H1 (cell line): ENCODE results near the gene MATN1. TPM values are rescaled to one million over a fixed set of nuclear protein-coding genes. Genes with fewer than 3 reads are reported as not detected.

Experiments used
- CTCF ChIA-PET: fragments of 300-600 bp; sonication (Branson Sonifier 250); formaldehyde crosslinking; loops from one replicate; lab custom pipeline; 2021; ENCODE audit not compliant: partially characterized antibody; lab: Charles Lee
- POLR2A ChIA-PET: fragments of 300-600 bp; sonication (Branson Sonifier 250); formaldehyde crosslinking; loops from one replicate; lab custom pipeline; 2021; ENCODE audit warnings: inconsistent platforms; ENCODE audit not compliant: partially characterized antibody; lab: Charles Lee
- DNase-seq, 2 experiments: peaks; one replicate each; pipeline versions ENCODE4 v3.0.0 to v3.0.0-alpha.2; 2010 to 2022; ENCODE audit warnings: low spot score in 2 of 2, low read depth in 1 of 2, mixed read lengths in 1 of 2
- FAIRE-seq: peaks from 2 replicates; lab custom pipeline; 2011; peaks lifted over from hg19 to GRCh38; lab: Jason Lieb, UNC
- H2AFZ ChIP-seq: 2 replicates; pipeline ENCODE4 v1.8.1; 2012; ENCODE audit warnings: low read length, inconsistent platforms
- H2AK5ac ChIP-seq: 2 replicates; pipeline ENCODE4 v1.6.1; 2013; ENCODE audit warnings: low read depth, low read length
- H2BK120ac ChIP-seq: replicated peaks from 2 replicates; pipeline ENCODE3; 2013; ENCODE audit warnings: low read depth, low read length, inconsistent platforms
- H2BK12ac ChIP-seq: 2 replicates; pipeline ENCODE4 v1.6.1; 2013; ENCODE audit warnings: low read depth, low read length
- H2BK15ac ChIP-seq: 2 replicates; pipeline ENCODE4 v1.6.1; 2013; ENCODE audit warnings: low read length
- H2BK20ac ChIP-seq: 2 replicates; pipeline ENCODE4 v1.6.1; 2013; ENCODE audit warnings: low read length
- H2BK5ac ChIP-seq: 2 replicates; pipeline ENCODE4 v1.6.1; 2013; ENCODE audit warnings: low read depth, low read length
- H3K14ac ChIP-seq: 2 replicates; pipeline ENCODE4 v1.6.1; 2013; ENCODE audit warnings: inconsistent platforms; ENCODE audit not compliant: insufficient read length
- H3K18ac ChIP-seq: 2 replicates; pipeline ENCODE4 v1.6.1; 2013; ENCODE audit warnings: low read length; ENCODE audit errors: extremely low read depth
- H3K23ac ChIP-seq: 2 replicates; pipeline ENCODE4 v1.6.1; 2013; ENCODE audit warnings: inconsistent platforms; ENCODE audit not compliant: insufficient read length
- H3K23me2 ChIP-seq: 2 replicates; pipeline ENCODE4 v1.6.1; 2013; ENCODE audit warnings: low read depth, low read length
- H3K27ac ChIP-seq: 2 replicates; pipeline ENCODE4 v1.6.1; 2011; ENCODE audit warnings: low read depth, low read length, inconsistent platforms
- H3K27me3 ChIP-seq, 4 experiments: replicated peaks in 1 of 4; 1 replicate in 1 of 4; 2 replicates in 3 of 4; pipeline versions ENCODE4 v1.6.1 to v1.8.1; 2011 to 2013; ENCODE audit warnings: low read length in 3 of 4, mild to moderate bottlenecking in 3 of 4, inconsistent platforms in 2 of 4, mixed read lengths in 2 of 4, moderate library complexity in 1 of 4; ENCODE audit not compliant: control insufficient read depth in 3 of 4, insufficient read depth in 3 of 4; ENCODE audit errors: extremely low read depth in 1 of 4
- H3K36me3 ChIP-seq, 4 experiments: 2 replicates each; pipeline versions ENCODE4 v1.6.1 to v1.8.1; 2011 to 2013; ENCODE audit warnings: mild to moderate bottlenecking in 4 of 4, low read length in 3 of 4, moderate library complexity in 2 of 4, control low read depth in 1 of 4, inconsistent platforms in 1 of 4; ENCODE audit not compliant: insufficient read depth in 4 of 4, control insufficient read depth in 2 of 4
- H3K4ac ChIP-seq: replicated peaks from 2 replicates; pipeline ENCODE3; 2013; ENCODE audit warnings: low read length, low read depth, mixed read lengths, inconsistent platforms; ENCODE audit not compliant: insufficient read length
- H3K4me1 ChIP-seq, 4 experiments: replicated peaks in 1 of 4; 1 replicate in 1 of 4; 2 replicates in 3 of 4; pipeline versions ENCODE4 v1.6.1 to v1.8.1; 2011 to 2013; ENCODE audit warnings: low read length in 3 of 4, inconsistent platforms in 2 of 4, mixed read lengths in 1 of 4; ENCODE audit not compliant: insufficient read depth in 4 of 4, control insufficient read depth in 3 of 4
- H3K4me2 ChIP-seq, 2 experiments: 2 replicates each; pipeline versions ENCODE4 v1.6.1 to v1.8.1; 2011 to 2013; ENCODE audit warnings: low read depth in 2 of 2, low read length in 2 of 2, control low read depth in 1 of 2, inconsistent platforms in 1 of 2, mild to moderate bottlenecking in 1 of 2; ENCODE audit not compliant: insufficient read depth in 1 of 2
- H3K4me3 ChIP-seq, 4 experiments: fragments of 200-600, 300-600 bp in 1 of 4; sonication (generic), shearing (Covaris generic), sonication (Bioruptor Twin) in 1 of 4; 2 replicates each; pipeline versions ENCODE4 v1.5.1 to v1.8.1; 2011 to 2016; ENCODE audit warnings: low read length in 4 of 4, low read depth in 3 of 4, control low read depth in 2 of 4, inconsistent platforms in 2 of 4, mild to moderate bottlenecking in 2 of 4, mixed read lengths in 1 of 4, moderate library complexity in 1 of 4; ENCODE audit not compliant: insufficient read depth in 2 of 4; ENCODE audit errors: extremely low read depth in 1 of 4
- H3K56ac ChIP-seq: replicated peaks from 2 replicates; pipeline ENCODE3; 2013; ENCODE audit warnings: low read depth, mild to moderate bottlenecking, mixed read lengths, low read length, inconsistent platforms; ENCODE audit not compliant: insufficient read length
- H3K79me1 ChIP-seq: 2 replicates; pipeline ENCODE4 v1.6.1; 2013; ENCODE audit warnings: low read depth, low read length, control low read depth
- H3K79me2 ChIP-seq, 2 experiments: 2 replicates each; pipeline versions ENCODE4 v1.6.1 to v1.8.1; 2012 to 2013; ENCODE audit warnings: low read length in 2 of 2, mild to moderate bottlenecking in 2 of 2, inconsistent platforms in 1 of 2; ENCODE audit not compliant: insufficient read depth in 2 of 2, control insufficient read depth in 1 of 2
- H3K9ac ChIP-seq, 4 experiments: replicated peaks in 1 of 4; 1 replicate in 1 of 4; 2 replicates in 3 of 4; pipeline versions ENCODE4 v1.6.1 to v1.8.1; 2011 to 2013; ENCODE audit warnings: low read depth in 3 of 4, low read length in 3 of 4, control low read depth in 2 of 4, mild to moderate bottlenecking in 2 of 4, moderate library complexity in 2 of 4, inconsistent platforms in 1 of 4; ENCODE audit errors: extremely low read depth in 1 of 4
- H3K9me3 ChIP-seq, 2 experiments: 2 replicates each; pipeline versions ENCODE4 v1.6.1 to v1.8.1; 2012 to 2013; ENCODE audit warnings: mild to moderate bottlenecking in 2 of 2, moderate library complexity in 2 of 2, control low read depth in 1 of 2, inconsistent platforms in 1 of 2, low read depth in 1 of 2, low read length in 1 of 2, mixed read lengths in 1 of 2; ENCODE audit not compliant: insufficient read depth in 2 of 2
- H4K20me1 ChIP-seq, 2 experiments: replicated peaks in 1 of 2; 2 replicates each; pipeline versions ENCODE3 to v1.8.1; 2011 to 2013; ENCODE audit warnings: inconsistent platforms in 2 of 2, low read length in 2 of 2, mild to moderate bottlenecking in 1 of 2; ENCODE audit not compliant: insufficient read depth in 2 of 2, control insufficient read depth in 1 of 2
- H4K5ac ChIP-seq: 2 replicates; pipeline ENCODE4 v1.6.1; 2013; ENCODE audit warnings: low read length, low read depth, mixed read lengths, inconsistent platforms; ENCODE audit not compliant: insufficient read length
- H4K8ac ChIP-seq: 2 replicates; pipeline ENCODE4 v1.8.0; 2013; ENCODE audit warnings: mild to moderate bottlenecking, moderate library complexity, low read length, inconsistent platforms; ENCODE audit not compliant: insufficient read depth; ENCODE audit errors: extremely low read depth
- H4K91ac ChIP-seq: replicated peaks from 2 replicates; pipeline ENCODE3; 2013; ENCODE audit warnings: low read length, mixed read lengths, inconsistent platforms; ENCODE audit not compliant: insufficient read length
- E2F6 ChIP-seq: IDR thresholded peaks from 2 replicates; pipeline ENCODE4 v1.6.1; 2012; ENCODE audit warnings: inconsistent platforms
- HDAC2 ChIP-seq, 2 experiments: fragments of 300-600 bp in 1 of 2; sonication (generic) in 1 of 2; IDR thresholded peaks; 2 replicates each; pipeline ENCODE4 v1.6.1; 2011 to 2012; ENCODE audit warnings: low read depth in 2 of 2, low read length in 2 of 2, mild to moderate bottlenecking in 2 of 2, moderate library complexity in 2 of 2, borderline replicate concordance in 1 of 2, inconsistent platforms in 1 of 2
- SIN3A ChIP-seq, 2 experiments: IDR thresholded peaks in 1 of 2; conservative IDR thresholded peaks in 1 of 2; 2 replicates each; pipeline ENCODE4 v1.6.1; 2011 to 2012; ENCODE audit warnings: low read length in 2 of 2, improper control_type of control experiment in 1 of 2, low read depth in 1 of 2, mild to moderate bottlenecking in 1 of 2
- TAF1 ChIP-seq: IDR thresholded peaks from 2 replicates; pipeline ENCODE4 v1.6.1; 2011; ENCODE audit warnings: mild to moderate bottlenecking, low read depth, low read length
- WGBS, 2 experiments: shearing (Covaris generic) in 1 of 2; methylation state at CpG; one replicate each; pipeline versions ENCODE4 v1.1.6 to v1.1.7; 2013 to 2015; ENCODE audit warnings: low lambda C conversion rate in 2 of 2, mixed read lengths in 2 of 2, inconsistent platforms in 1 of 2, low coverage in 1 of 2, missing lambda C conversion rate in 1 of 2; ENCODE audit not compliant: insufficient replicate concordance in 2 of 2, insufficient coverage in 1 of 2, insufficient read length in 1 of 2; ENCODE audit errors: extremely low coverage in 1 of 2, missing lambda C conversion rate in 1 of 2; 5-methylcytosine and 5-hydroxymethylcytosine counted together
- polyA plus RNA-seq, 7 experiments: library from polyadenylated mRNA; depleted of rRNA in 3 of 7; stranded (reverse) in 5 of 7; unstranded in 2 of 7; fragments of >200 nt in 5 of 7; fragments of 200-250 nt in 2 of 7; gene quantifications; 1 replicate in 5 of 7; 2 replicates in 1 of 7; 4 replicates in 1 of 7; pipeline versions ENCODE4 v1.2.1 to v1.2.3, GENCODE V29; 2011 to 2013; ENCODE audit warnings: missing spikeins in 2 of 7, mixed read lengths in 2 of 7
- total RNA-seq: library from RNA; stranded (reverse); fragmentation: NEBNext Ultra II Directional; extraction: Animal tissue kit (Norgen Biotek cat#: 25700); gene quantifications from 2 replicates; pipeline ENCODE4 v1.2.1, GENCODE V29; 2021

Gene MATN1
- total and polyA plus RNA-seq, 2 of the 8 experiments (the other 6 are each of a cell fraction or from before 2014, with no cell fraction given) = 0.12 to 0.28 TPM

GRCh38 chr1:30747033-30748008, 23.9 kb upstream of the MATN1 start:
- no peaks in the 10 kb centered on the region; a peak in 1 of 7 replicates for H3K27me3 ChIP-seq
- H4K20me1 ChIP-seq = no peaks in the 10 kb centered on the region
- no peaks in the 10 kb centered on the region; the same call in 1 of the 2 replicates for H3K23me2 ChIP-seq
- no peaks in the 10 kb centered on the region for H3K36me3 ChIP-seq
- H3K23ac ChIP-seq = no peak overlapping the region
- no peak overlapping the region for H3K14ac ChIP-seq
- H3K79me2 ChIP-seq = no peaks in the 10 kb centered on the region
- no peak overlapping the region for H3K9ac ChIP-seq
- H2BK20ac ChIP-seq = peak overlapping the region; percentile 90; the same call in 1 of the 2 replicates
- H2AK5ac ChIP-seq = no peak overlapping the region; the same call in 1 of the 2 replicates
- peak overlapping the region; percentile 70 for H4K91ac ChIP-seq
- H3K4me3 ChIP-seq = no peak overlapping the region
- peak overlapping the region; percentile 34 for H3K4ac ChIP-seq
- no peaks in the 10 kb centered on the region for H3K9me3 ChIP-seq
- H3K18ac ChIP-seq = no peak overlapping the region
- ChIA-PET POLR2A (no interaction called here), CTCF (interaction anchor here (2.6 to 55.1 kb wide), 3 partner anchors 7 to 163 kb away, joined by 8 to 1640 read pairs (median 1640); partner anchors contain the start of genes LAPTM5 and MATN1)
- DNase-seq (no peak), FAIRE-seq (no peak)
- peak overlapping the region; percentile 89; the same call in 1 of the 2 replicates for H2BK12ac ChIP-seq
- no peak overlapping the region for H4K8ac ChIP-seq
- TF ChIP-seq TAF1 = no peak
- no peak for TF ChIP-seq HDAC2 (IDR thresholded peaks at IDR 0.05; ENCODE audit: borderline replicate concordance in 1 of 2, low read depth in 2 of 2, low read length in 2 of 2)
- 0 out of 2 replicates have a peak, but pooled peaks have one; percentile 14 for TF ChIP-seq E2F6
- no peak for TF ChIP-seq SIN3A (conservative IDR thresholded peaks at IDR 0.05 in 1 of 2, IDR thresholded peaks at IDR 0.05 in 1 of 2; ENCODE audit: low read depth in 1 of 2, low read length in 2 of 2)
- H4K5ac ChIP-seq = no peak overlapping the region
- WGBS, 2 experiments = 91% methylated on average over 17 of the region's 17 CpGs; no CpG with 5 or more reads in 1 of the 2 experiments
- no peak overlapping the region for H3K4me2 ChIP-seq
- H3K27ac ChIP-seq = no peak overlapping the region
- peaks cover 0 to 16% (median 3%) of the 10 kb centered on the region in 4 experiments; a peak in 6 of 7 replicates for H3K4me1 ChIP-seq
- H2BK5ac ChIP-seq = peak overlapping the region; percentile 82
- no peak overlapping the region; the same call in 1 of the 2 replicates for H2BK15ac ChIP-seq
- no peaks in the 10 kb centered on the region for H3K79me1 ChIP-seq
- H2BK120ac ChIP-seq = peak overlapping the region; percentile 34
- no peak overlapping the region for H2AFZ ChIP-seq
- no peak overlapping the region for H3K56ac ChIP-seq
